ENCODE results near the gene MAPK8IP3.
"Not testable (repeated sequence)": the region's sequence is repeated elsewhere in the genome, so short reads cannot be mapped to it uniquely, and the experiment has no call there.

Gene MAPK8IP3

GRCh38 chr16:1701216-1701878 lies 4.6 kb upstream of the MAPK8IP3 start:
- H3K4me3 ChIP-seq (replicated peaks; ENCODE audit: low read depth, low read length) = no peak overlapping the region
- TF ChIP-seq, protein P1, sequence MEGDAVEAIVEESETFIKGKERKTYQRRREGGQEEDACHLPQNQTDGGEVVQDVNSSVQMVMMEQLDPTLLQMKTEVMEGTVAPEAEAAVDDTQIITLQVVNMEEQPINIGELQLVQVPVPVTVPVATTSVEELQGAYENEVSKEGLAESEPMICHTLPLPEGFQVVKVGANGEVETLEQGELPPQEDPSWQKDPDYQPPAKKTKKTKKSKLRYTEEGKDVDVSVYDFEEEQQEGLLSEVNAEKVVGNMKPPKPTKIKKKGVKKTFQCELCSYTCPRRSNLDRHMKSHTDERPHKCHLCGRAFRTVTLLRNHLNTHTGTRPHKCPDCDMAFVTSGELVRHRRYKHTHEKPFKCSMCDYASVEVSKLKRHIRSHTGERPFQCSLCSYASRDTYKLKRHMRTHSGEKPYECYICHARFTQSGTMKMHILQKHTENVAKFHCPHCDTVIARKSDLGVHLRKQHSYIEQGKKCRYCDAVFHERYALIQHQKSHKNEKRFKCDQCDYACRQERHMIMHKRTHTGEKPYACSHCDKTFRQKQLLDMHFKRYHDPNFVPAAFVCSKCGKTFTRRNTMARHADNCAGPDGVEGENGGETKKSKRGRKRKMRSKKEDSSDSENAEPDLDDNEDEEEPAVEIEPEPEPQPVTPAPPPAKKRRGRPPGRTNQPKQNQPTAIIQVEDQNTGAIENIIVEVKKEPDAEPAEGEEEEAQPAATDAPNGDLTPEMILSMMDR (IDR thresholded peaks at IDR 0.05; ENCODE audit: insufficient read depth, low read length, poor library complexity, severe bottlenecking) = no peak
- H3K27me3 ChIP-seq (replicated peaks; ENCODE audit: control insufficient read depth, insufficient read depth, low read length) = no peaks in the 10 kb centered on the region
- DNase-seq (ENCODE audit: extremely low read depth, insufficient read length) = no peak
- peaks cover 25% of the 10 kb centered on the region for H3K36me3 ChIP-seq (ENCODE audit: control insufficient read depth, insufficient read depth, low read length)

GRCh38 chr16:1705324-1705687 lies 689 bp upstream of the MAPK8IP3 start:
- Histone ChIP-seq H3K36me3 (ENCODE audit: control insufficient read depth, insufficient read depth, low read length) (peaks cover 12% of the 10 kb centered on the region), H3K4me3 (replicated peaks; ENCODE audit: low read depth, low read length) (peak overlapping the region; percentile 74)
- not testable (repeated sequence) for DNase-seq (ENCODE audit: extremely low read depth, insufficient read length); H3K27me3 ChIP-seq (replicated peaks; ENCODE audit: control insufficient read depth, insufficient read depth, low read length)

DNA sequence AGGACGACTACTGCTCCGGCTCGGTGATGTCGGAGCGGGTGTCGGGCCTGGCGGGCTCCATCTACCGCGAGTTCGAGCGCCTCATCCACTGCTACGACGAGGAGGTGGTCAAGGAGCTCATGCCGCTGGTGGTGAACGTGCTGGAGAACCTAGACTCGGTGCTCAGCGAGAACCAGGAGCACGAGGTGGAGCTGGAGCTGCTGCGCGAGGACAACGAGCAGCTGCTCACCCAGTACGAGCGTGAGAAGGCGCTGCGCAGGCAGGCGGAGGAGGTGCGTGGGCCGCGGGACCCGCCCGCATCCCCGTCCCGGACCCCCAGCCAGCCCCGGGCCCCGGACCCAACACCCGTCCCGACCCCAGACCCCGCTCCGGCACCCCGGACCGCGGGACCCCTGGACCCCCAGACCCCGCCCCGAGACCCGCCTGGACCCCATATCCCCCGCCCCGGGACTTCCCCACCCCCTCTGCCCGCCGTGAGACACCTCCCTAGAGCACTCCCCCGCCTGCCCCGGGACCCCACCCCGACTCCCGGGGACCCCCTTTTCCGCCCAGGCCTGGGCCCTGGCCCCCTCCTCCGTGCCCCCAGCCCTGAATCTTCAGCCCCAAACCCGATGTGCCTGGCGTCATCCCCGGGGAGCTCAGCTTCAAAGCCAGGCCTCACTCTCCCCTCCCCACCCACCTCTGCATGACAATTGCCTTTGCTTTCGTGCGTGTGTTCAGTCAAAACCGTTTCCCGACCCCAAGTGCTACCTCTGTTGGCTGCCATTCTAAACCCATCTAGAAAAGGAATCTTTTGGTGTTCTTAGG lies 594 bp downstream of the MAPK8IP3 start:
- Histone ChIP-seq H3K27me3 (replicated peaks; ENCODE audit: control insufficient read depth, insufficient read depth, low read length) (no peaks in the 10 kb centered on the region), H3K4me3 (replicated peaks; ENCODE audit: low read depth, low read length) (peak overlapping the region; percentile 100), H3K36me3 (ENCODE audit: control insufficient read depth, insufficient read depth, low read length) (peaks cover 7% of the 10 kb centered on the region)
- TF ChIP-seq, protein P1 (IDR thresholded peaks at IDR 0.05; ENCODE audit: insufficient read depth, low read length, poor library complexity, severe bottlenecking) = peak; percentile 2
- no peak for DNase-seq (ENCODE audit: extremely low read depth, insufficient read length)

DNA sequence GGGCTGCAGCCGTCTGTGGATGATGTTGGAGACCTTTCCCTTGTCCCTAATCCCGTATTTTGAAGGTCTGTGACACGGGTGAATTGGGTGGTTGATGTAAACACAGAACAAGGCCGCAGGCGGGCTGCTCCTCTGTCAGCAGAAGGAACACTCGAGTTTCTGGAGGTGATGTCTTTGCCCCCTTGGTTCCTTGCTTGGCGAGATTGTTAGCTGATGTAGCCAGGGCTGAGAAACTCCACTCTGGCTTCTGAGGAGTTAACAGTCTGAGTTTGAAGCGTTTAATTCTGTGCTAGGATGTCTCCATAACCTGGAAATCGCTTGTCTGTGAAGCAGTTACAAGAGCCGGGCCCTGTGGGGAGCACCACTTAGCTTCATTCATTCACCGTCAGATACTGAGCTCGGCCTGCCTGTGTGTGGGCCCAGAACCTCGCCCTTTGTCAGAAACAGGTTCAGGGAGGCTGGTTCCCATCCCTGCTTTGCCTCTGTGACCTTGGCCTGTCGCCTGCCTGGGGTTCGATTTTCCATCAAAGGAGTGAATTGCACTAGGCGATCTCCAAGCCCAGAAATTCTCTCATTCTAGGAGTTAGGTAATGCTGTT lies 1.3 kb downstream of the MAPK8IP3 start:
- TF ChIP-seq, protein P1 (IDR thresholded peaks at IDR 0.05; ENCODE audit: insufficient read depth, low read length, poor library complexity, severe bottlenecking) = no peak
- peak overlapping the region; percentile 100 for H3K4me3 ChIP-seq (replicated peaks; ENCODE audit: low read depth, low read length)
- peaks cover 5% of the 10 kb centered on the region for H3K36me3 ChIP-seq (ENCODE audit: control insufficient read depth, insufficient read depth, low read length)
- no peak for DNase-seq (ENCODE audit: extremely low read depth, insufficient read length)
- H3K27me3 ChIP-seq (replicated peaks; ENCODE audit: control insufficient read depth, insufficient read depth, low read length) = no peaks in the 10 kb centered on the region

DNA sequence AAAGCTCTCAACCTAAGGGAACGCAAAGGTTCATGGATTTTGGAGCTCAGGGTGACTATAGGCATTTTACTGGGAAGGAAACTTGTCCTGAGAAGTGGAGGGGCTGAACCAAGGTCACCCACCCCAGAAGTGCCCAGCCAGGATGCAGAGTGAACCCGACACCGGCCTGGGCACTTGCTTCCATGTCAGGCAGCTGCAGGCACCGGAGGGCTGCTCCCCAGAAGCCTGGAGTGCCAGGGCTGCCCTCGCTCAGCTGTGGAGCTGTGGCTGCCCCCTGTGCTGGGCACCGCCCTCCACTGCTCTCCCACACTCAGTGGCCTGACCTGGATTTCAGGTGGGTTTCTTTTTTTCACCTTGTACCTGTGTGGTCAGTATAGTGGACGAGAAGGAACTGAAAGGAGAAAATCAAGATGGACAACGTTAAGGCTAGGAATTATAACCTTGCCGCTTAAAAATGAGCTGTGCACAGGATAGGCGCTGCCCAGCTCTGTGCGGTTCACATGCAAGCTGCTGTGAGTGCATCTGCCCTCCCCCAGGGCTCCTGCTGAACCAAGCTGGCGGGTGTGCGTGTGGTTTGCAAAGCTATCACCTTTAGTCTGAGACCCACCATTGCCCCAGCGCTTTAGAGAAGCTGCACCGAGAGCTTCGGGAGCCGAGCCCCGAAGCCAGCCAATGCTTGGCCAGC lies 2.2 kb downstream of the MAPK8IP3 start:
- H3K36me3 ChIP-seq (ENCODE audit: control insufficient read depth, insufficient read depth, low read length) = peaks cover 2% of the 10 kb centered on the region
- no peak for DNase-seq (ENCODE audit: extremely low read depth, insufficient read length)
- H3K27me3 ChIP-seq (replicated peaks; ENCODE audit: control insufficient read depth, insufficient read depth, low read length) = no peaks in the 10 kb centered on the region
- H3K4me3 ChIP-seq (replicated peaks; ENCODE audit: low read depth, low read length) = no peak overlapping the region
- TF ChIP-seq, protein P1 (IDR thresholded peaks at IDR 0.05; ENCODE audit: insufficient read depth, low read length, poor library complexity, severe bottlenecking) = no peak

Measured in GM06990 (cell line).